ENCODE data around the gene SLC35B4.

DNA sequence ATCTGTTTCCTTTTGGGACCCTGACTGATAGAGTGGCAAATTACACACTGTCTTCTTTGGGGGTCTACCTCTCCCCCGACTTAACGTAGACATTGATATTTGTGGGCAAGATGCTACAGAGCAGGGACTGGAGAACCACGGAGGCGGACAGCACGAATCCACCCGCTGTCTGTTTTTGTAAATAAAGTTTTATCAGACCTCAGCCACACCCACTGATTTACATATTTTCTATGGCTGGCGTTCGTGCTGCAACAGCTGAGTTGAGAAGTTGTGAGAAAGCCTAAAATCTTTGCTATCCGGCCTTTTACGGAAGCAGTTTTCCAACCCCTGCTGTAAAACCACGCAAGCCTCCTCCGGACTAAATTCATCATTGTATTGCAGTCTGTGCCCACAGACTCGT is 17.2 kb upstream of the SLC35B4 start:
- TF ChIP-seq, protein P1, sequence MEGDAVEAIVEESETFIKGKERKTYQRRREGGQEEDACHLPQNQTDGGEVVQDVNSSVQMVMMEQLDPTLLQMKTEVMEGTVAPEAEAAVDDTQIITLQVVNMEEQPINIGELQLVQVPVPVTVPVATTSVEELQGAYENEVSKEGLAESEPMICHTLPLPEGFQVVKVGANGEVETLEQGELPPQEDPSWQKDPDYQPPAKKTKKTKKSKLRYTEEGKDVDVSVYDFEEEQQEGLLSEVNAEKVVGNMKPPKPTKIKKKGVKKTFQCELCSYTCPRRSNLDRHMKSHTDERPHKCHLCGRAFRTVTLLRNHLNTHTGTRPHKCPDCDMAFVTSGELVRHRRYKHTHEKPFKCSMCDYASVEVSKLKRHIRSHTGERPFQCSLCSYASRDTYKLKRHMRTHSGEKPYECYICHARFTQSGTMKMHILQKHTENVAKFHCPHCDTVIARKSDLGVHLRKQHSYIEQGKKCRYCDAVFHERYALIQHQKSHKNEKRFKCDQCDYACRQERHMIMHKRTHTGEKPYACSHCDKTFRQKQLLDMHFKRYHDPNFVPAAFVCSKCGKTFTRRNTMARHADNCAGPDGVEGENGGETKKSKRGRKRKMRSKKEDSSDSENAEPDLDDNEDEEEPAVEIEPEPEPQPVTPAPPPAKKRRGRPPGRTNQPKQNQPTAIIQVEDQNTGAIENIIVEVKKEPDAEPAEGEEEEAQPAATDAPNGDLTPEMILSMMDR (IDR thresholded peaks at IDR 0.05) = no peak
- TF ChIP-seq POLR2A (IDR thresholded peaks at IDR 0.05) (no peak), POLR2AphosphoS5 (IDR thresholded peaks at IDR 0.05) (no peak)

Measured in suprapubic skin (tissue), 4 donors.